VCaP (cell line): ENCODE results near the gene TRHDE.
A peak's percentile ranks its signal among the peaks of the same experiment; 100 is the strongest.

Source experiments
- H3K27ac ChIP-seq: fragments of 450-650 bp; 2 replicates; pipeline ENCODE4 v1.5.1; 2017
- CTCF ChIP-seq: fragments of 450-650 bp; conservative IDR thresholded peaks from 2 replicates; pipeline ENCODE4 v1.5.1; 2017; ENCODE audit warnings: mild to moderate bottlenecking, moderate library complexity

The TRHDE gene

GRCh38 chr12:72242946-72243345 is 29.2 kb upstream of the TRHDE start:
- no peak overlapping the region for H3K27ac ChIP-seq
- no peak for TF ChIP-seq CTCF

GRCh38 chr12:72246370-72246769 is 25.8 kb upstream of the TRHDE start:
- TF ChIP-seq CTCF, result no peak
- no peak overlapping the region for H3K27ac ChIP-seq

GRCh38 chr12:72250346-72250745 is 21.8 kb upstream of the TRHDE start:
- TF ChIP-seq CTCF, result no peak
- no peak overlapping the region for H3K27ac ChIP-seq

GRCh38 chr12:72256725-72257124 is 15.4 kb upstream of the TRHDE start:
- no peak for TF ChIP-seq CTCF
- H3K27ac ChIP-seq, result no peak overlapping the region

- no peak for TF ChIP-seq CTCF
- no peak overlapping the region for H3K27ac ChIP-seq
These were observed 10.3 kb upstream of the TRHDE start for GRCh38 chr12:72261885-72262284.

GRCh38 chr12:72264548-72265175 is 7.5 kb upstream of the TRHDE start:
- peak; percentile 85 for TF ChIP-seq CTCF
- H3K27ac ChIP-seq, result no peak overlapping the region

GRCh38 chr12:72267974-72268373 is 4.2 kb upstream of the TRHDE start:
- H3K27ac ChIP-seq, result no peak overlapping the region
- TF ChIP-seq CTCF, result peak; percentile 76
